ENCODE results near the gene MVB12B. TPM values are rescaled to one million over a fixed set of nuclear protein-coding genes. Genes with fewer than 3 reads are reported as not detected.

Gene MVB12B
- total and polyA plus RNA-seq, 3 donors from 2014 or later = 13.6 to 30.7 (median 26.2) TPM

GRCh38 chr9:126294331-126295081, 32.1 kb upstream of the MVB12B start:
- no peak overlapping the region for H3K27ac ChIP-seq
- H3K9me3 ChIP-seq = no peaks in the 10 kb centered on the region
- TF ChIP-seq CTCF (IDR thresholded peaks at IDR 0.05) = no peak
- TF ChIP-seq POLR2A (IDR thresholded peaks at IDR 0.05) = no peak
- no peaks in the 10 kb centered on the region for H3K27me3 ChIP-seq
- no peak overlapping the region for H3K4me3 ChIP-seq
- H3K36me3 ChIP-seq (ENCODE audit: low read depth, missing control alignments) = no peaks in the 10 kb centered on the region
- H3K4me1 ChIP-seq = no peaks in the 10 kb centered on the region
- WGBS, 2 donors = 54 to 64% methylated on average over 12 to 15 of the region's 15 CpGs
- peak; percentile 12 for DNase-seq
- intact Hi-C loops (cut with DNase I; ENCODE audit: low total_unique reads) = no loop called here

- Histone ChIP-seq H3K4me3 (no peak overlapping the region), H3K9me3 (no peaks in the 10 kb centered on the region), H3K4me1 (no peaks in the 10 kb centered on the region), H3K36me3 (ENCODE audit: low read depth, missing control alignments) (no peaks in the 10 kb centered on the region), H3K27me3 (no peaks in the 10 kb centered on the region), H3K27ac (no peak overlapping the region)
- no peak for DNase-seq
- WGBS, 2 donors = 66 to 83% methylated on average over 5 of the region's 5 CpGs
- no peak for TF ChIP-seq CTCF (IDR thresholded peaks at IDR 0.05)
- TF ChIP-seq POLR2A (IDR thresholded peaks at IDR 0.05) = no peak
- intact Hi-C loops (cut with DNase I; ENCODE audit: low total_unique reads) = no loop called here
Observed at GRCh38 chr9:126295082-126295477, 31.5 kb upstream of the MVB12B start.

- H3K9me3 ChIP-seq = no peaks in the 10 kb centered on the region
- intact Hi-C loops (cut with DNase I; ENCODE audit: low total_unique reads) = no loop called here
- H3K27ac ChIP-seq = no peak overlapping the region
- TF ChIP-seq POLR2A (IDR thresholded peaks at IDR 0.05) = no peak
- TF ChIP-seq CTCF (IDR thresholded peaks at IDR 0.05) = no peak
- no peaks in the 10 kb centered on the region for H3K27me3 ChIP-seq
- no peak overlapping the region for H3K4me3 ChIP-seq
- no peaks in the 10 kb centered on the region for H3K4me1 ChIP-seq
- peak; percentile 6 for DNase-seq
- H3K36me3 ChIP-seq (ENCODE audit: low read depth, missing control alignments) = no peaks in the 10 kb centered on the region
- 88 to 94% methylated on average over 1 of the region's 1 CpG for WGBS, 2 donors
Observed at GRCh38 chr9:126295516-126295915, 31.1 kb upstream of the MVB12B start.

GRCh38 chr9:126295936-126296600, 30.6 kb upstream of the MVB12B start:
- no peak overlapping the region for H3K4me3 ChIP-seq
- H3K4me1 ChIP-seq = no peaks in the 10 kb centered on the region
- no peaks in the 10 kb centered on the region for H3K36me3 ChIP-seq (ENCODE audit: low read depth, missing control alignments)
- 84 to 87% methylated on average over 8 to 17 of the region's 17 CpGs for WGBS, 2 donors
- H3K9me3 ChIP-seq = no peaks in the 10 kb centered on the region
- no peak for TF ChIP-seq CTCF (IDR thresholded peaks at IDR 0.05)
- no peak for TF ChIP-seq POLR2A (IDR thresholded peaks at IDR 0.05)
- no peak overlapping the region for H3K27ac ChIP-seq
- intact Hi-C loops (cut with DNase I; ENCODE audit: low total_unique reads) = no loop called here
- DNase-seq = peak; percentile 12
- no peaks in the 10 kb centered on the region for H3K27me3 ChIP-seq

Data from testis (tissue), 3 donors.